ENCODE measurements around the gene VTN.
"Not testable (repeated sequence)": the region's sequence is repeated elsewhere in the genome, so short reads cannot be mapped to it uniquely, and the experiment has no call there.

VTN gene

GRCh38 chr17:28342313-28342712 is 27.8 kb downstream of the VTN start:
- no peak for DNase-seq (ENCODE audit: low spot score)

- DNase-seq (ENCODE audit: low spot score): no peak
Observed at GRCh38 chr17:28341516-28341915, 28.6 kb downstream of the VTN start.

- no peak for DNase-seq (ENCODE audit: low spot score)
Observed at GRCh38 chr17:28340374-28340773, 29.7 kb downstream of the VTN start.

GRCh38 chr17:28339431-28339830 is 30.7 kb downstream of the VTN start:
- DNase-seq (ENCODE audit: low spot score): no peak

DNA sequence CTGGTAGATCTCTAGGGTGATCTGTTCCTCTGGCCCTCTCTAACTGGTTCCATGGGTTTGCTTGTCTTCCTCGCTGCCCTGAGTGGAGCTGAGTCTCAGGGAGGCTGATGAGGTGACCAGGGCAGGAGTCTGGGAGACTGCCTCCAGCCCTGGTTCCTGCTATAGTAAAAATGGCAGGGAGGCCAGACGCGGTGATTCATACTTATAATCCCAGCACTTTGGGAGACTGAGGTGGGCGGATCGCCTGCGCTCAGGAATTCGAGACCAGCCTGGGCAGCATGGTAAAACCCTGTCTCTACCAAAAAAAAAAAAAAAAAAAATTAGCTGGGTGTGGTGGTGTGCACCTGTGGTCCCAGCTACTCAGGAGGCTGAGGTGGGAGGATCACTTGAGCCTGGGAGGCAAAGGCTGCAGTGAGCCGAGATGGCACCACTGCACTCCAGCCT is 31.3 kb downstream of the VTN start:
- not testable (repeated sequence) for DNase-seq (ENCODE audit: low spot score)

DNA sequence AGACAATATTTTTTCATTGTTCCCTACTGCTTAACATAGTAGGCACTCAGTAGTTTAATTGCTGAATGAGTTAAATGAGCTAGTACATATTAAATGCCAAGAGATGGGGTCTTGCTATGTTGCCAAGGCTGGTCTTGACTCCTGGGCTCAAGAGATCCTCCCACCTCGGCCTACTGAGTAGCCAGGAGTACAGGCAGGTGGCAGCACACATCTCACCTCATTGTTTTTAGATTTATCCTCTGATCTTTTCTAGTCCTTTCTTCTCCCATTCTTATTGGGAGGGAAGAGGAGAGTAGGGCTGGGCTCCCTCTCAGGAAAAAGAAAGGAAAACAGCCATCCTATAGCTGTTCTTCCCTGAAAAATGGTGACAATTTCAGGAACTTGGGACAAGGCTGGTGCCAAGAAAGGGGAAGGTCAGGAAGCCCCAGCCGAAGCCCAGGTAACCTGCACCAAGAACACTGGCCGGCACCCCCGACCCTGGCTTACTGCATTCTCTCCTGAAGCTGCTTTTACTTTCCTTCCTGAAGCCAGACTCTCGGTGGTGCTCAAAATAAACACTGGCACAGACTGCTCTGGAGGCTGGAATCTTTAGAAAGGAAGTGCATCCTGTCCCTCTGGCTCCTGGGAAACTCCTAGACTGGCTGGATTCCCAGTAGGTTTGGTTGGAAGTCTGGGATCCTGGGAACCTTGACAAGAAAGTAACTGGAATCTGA is 31.9 kb downstream of the VTN start:
- peak; percentile 71 for DNase-seq (ENCODE audit: low spot score)

- peak; percentile 95 for DNase-seq (ENCODE audit: low spot score)
Observed at GRCh38 chr17:28335959-28336871, 33.9 kb downstream of the VTN start.

- peak; percentile 100 for DNase-seq (ENCODE audit: low spot score)
Observed at GRCh38 chr17:28335201-28335958, 34.7 kb downstream of the VTN start, which contains the start of the genes IFT20 and TNFAIP1. IFT20 (minus strand) TSS chr17:28335472; CDS start chr17:28331985, 3,487 bp downstream. TNFAIP1 (plus strand) TSS chr17:28335761; CDS start chr17:28339522, 3,761 bp downstream.

- no peak for DNase-seq (ENCODE audit: low spot score)
Observed at GRCh38 chr17:28334666-28335200, 35.4 kb downstream of the VTN start.

DNA sequence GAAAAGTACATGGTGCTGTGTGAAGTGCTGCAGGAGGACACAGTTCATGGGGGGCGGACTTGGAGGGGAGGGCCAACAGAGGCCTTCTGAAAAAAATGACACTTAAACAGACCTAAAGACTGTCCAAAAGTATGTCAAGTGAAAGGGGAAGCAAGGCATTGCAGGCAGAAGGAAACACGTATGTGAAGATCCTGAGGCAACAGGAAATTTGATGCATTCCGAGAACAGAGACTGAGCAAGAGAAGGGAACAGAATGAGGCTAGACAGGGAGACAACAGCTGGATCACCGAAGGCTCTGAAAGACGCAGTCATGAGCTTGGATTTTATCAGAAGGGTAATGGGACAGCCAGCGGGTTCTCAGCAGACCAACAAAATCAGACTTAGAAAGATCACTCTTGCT is 35.9 kb downstream of the VTN start:
- no peak for DNase-seq (ENCODE audit: low spot score)

- no peak for DNase-seq (ENCODE audit: low spot score)
Observed at GRCh38 chr17:28333083-28333746, 36.9 kb downstream of the VTN start.

GRCh38 chr17:28331891-28332420 is 38.2 kb downstream of the VTN start:
- DNase-seq (ENCODE audit: low spot score): no peak

DNA sequence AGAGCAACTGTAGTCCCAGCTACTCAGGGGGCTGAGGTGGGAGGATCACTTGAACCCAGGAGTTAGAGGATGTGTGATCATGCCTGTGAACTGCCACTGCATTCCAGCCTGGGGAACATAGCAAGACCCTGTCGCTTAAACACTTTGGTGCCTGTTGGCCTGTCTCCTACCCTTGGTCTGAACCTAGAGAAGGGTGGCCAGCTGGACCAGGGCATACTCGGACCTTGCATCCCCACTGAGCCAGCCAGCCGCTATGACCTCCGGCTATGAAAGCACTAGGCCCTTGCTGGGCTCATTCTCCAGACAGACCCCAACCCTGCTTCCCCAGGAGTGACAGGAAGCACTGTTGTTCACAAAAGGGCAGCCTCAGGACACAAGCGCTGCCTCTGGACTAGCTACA is 39.4 kb downstream of the VTN start:
- DNase-seq (ENCODE audit: low spot score): no peak

DNA sequence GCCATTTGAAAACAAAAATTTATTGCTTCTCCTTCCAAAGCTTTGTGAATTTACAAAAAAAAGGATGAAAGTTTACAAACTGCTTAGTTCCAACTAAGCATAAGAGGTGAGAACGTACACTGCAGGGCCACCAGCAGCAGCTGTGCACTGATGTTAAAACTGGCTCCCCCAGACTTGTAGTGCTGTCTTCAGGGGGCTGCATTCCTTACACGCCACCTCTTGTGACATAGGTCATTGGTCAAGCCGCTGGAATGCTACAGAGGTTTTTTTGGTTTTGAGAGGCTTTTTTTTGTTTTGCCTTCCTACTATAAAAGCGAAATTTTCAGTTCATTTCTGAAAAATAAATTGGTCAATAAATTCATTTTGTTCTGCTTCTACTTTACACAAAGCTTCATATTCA is 41.8 kb downstream of the VTN start:
- DNase-seq (ENCODE audit: low spot score): no peak

DNA sequence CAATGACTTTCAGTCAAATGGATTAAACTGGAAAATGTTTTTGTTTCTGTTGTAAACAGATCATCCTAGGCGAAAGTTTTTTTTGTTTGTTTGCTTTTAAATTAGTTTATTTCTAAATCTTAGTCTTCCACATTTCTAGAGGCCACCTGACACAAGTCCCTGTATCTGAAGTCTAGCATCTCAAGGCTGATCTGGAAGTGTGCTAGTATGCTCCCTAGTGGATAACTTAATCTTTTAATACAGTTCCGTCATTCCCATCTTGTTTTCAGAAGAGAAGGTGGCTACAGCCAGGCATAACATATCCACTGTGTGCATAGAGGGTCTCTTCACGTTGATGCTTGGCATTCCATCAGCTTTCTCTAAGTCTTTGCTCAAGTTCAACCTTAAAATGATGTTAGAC is 42.4 kb downstream of the VTN start:
- no peak for DNase-seq (ENCODE audit: low spot score)

GRCh38 chr17:28327031-28327607 is 43.0 kb downstream of the VTN start:
- DNase-seq (ENCODE audit: low spot score): no peak

DNA sequence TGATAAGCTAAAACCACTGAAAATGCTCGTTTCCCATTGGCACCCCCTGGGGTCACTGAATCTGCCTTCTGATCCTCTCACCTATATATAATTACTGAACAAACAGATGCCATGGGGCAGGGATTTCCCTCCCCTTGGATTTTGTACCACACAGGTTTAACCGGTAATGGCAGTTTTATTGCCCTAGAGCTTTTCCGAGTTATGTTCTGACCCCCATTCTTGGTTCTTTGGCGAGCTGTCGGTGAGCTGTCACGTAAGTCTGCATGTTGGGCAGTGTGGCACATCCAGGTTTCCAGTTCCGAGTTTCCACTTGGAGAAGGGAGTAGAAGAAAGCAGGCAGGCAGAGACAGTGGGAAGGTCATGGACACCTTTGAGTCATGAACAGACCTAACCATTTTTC is 44.0 kb downstream of the VTN start:
- no peak for DNase-seq (ENCODE audit: low spot score)

DNA sequence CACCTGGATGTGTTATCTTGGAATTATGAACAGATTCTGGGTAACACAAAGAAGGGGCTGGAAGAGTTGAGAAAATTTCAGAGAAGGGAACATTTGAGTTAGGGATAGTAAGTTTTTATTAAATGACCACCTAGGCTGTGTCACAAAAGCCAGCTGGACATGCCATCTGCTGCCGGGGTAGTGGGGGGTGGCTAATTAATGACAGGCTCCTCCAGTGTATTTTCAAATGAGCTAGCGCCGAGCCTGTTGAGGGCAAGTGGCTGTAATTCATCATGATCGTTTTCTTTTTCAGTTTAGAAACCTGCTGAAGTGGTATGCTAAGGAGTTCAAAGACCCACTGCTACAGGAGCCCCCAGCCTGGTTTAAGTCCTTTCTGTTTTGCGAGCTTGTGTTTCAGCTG is 44.9 kb downstream of the VTN start:
- DNase-seq (ENCODE audit: low spot score): no peak

- DNase-seq (ENCODE audit: low spot score): no peak
Observed at GRCh38 chr17:28324781-28325180, 45.3 kb downstream of the VTN start.

- DNase-seq (ENCODE audit: low spot score): no peak
Observed at GRCh38 chr17:28324267-28324745, 45.8 kb downstream of the VTN start.
